ENCODE measurements around the gene DIP2A. TPM values are rescaled to one million over a fixed set of nuclear protein-coding genes. Genes with fewer than 3 reads are reported as not detected.
"Not testable (repeated sequence)": the region's sequence is repeated elsewhere in the genome, so short reads cannot be mapped to it uniquely, and the experiment has no call there.

The DIP2A gene
- total RNA-seq, 1 donor from 2014 or later, result 23.9 TPM

DNA sequence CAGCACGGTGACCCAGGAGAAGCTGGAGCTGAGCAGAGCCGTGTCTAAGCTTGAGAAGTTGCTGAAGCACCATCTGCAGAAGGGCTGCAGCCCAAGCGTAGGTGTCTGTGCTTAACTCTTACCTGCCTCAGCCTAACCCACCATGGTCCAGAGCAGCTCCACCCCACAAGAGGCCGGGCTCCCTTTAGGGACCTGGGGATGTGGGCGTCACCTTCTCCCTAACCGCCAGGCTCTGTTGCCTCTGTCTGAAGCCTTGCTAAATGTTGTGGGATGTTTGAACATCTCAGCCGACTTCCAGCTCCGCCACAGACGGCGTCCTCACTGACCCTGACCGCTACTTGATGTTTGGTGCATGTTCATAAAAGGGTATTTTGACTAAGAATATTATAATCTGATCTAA lies 20.4 kb upstream of the DIP2A start:
- ATAC-seq (no peak), DNase-seq (ENCODE audit: missing footprints) (no peak)
- intact Hi-C loops (cut with DNase I), result no loop called here

GRCh38 chr21:46439906-46440305 lies 18.8 kb upstream of the DIP2A start:
- intact Hi-C loops (cut with DNase I), result no loop called here
- ATAC-seq (no peak), DNase-seq (ENCODE audit: missing footprints) (no peak)

DNA sequence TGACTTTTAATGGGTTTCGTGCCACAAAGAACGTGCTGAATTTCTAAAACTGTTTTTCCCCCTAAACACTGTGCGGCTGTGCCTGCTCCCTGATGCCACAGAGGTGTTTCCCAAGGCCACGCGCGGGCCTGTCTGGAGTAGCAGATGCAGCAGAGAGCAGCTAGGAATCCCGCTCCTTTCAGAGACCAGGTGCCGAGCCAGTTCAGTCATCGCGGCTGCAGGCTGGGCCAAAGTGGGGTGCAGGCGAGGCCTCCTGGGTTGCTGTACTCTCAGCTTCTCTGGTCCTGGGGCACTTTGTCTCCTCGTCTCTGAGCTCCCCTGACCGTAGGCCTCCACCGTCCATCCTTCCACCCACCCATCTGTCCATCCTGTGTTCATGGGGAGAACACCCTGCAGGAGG lies 17.4 kb upstream of the DIP2A start:
- DNase-seq (ENCODE audit: missing footprints) (no peak), ATAC-seq (no peak)
- intact Hi-C loops (cut with DNase I), result no loop called here

GRCh38 chr21:46441961-46442498 lies 16.7 kb upstream of the DIP2A start:
- DNase-seq (ENCODE audit: missing footprints), result no peak
- intact Hi-C loops (cut with DNase I), result no loop called here
- ATAC-seq, result no peak

- intact Hi-C loops (cut with DNase I), result no loop called here
- DNase-seq (ENCODE audit: missing footprints), result no peak
- ATAC-seq, result no peak
Measured at GRCh38 chr21:46442938-46443337, 15.8 kb upstream of the DIP2A start.

DNA sequence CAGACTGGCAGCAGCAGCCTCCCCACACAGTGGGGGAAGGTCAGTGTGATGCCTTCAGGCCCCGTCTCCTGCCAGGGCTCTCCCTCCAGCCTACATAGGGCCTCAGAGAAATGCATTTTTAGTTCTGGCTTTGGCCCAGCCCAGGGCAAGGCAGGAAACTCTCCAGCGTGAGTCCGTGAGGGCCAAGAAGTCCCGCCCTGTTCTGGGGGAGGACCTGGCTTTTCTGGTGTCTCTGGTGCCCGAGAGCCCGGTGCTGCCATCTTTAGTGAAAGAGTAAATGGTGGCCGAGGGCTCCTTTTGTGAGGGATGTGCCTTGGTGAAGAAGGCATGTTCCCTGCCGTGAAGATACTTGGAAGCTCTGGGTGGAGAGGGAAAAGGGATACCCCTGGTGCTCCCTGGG lies 14.8 kb upstream of the DIP2A start:
- no peak for DNase-seq (ENCODE audit: missing footprints)
- ATAC-seq, result peak; percentile 77
- intact Hi-C loops (cut with DNase I), result no loop called here

GRCh38 chr21:46448108-46448507 lies 10.6 kb upstream of the DIP2A start:
- ATAC-seq (no peak), DNase-seq (ENCODE audit: missing footprints) (no peak)
- intact Hi-C loops (cut with DNase I), result no loop called here

DNA sequence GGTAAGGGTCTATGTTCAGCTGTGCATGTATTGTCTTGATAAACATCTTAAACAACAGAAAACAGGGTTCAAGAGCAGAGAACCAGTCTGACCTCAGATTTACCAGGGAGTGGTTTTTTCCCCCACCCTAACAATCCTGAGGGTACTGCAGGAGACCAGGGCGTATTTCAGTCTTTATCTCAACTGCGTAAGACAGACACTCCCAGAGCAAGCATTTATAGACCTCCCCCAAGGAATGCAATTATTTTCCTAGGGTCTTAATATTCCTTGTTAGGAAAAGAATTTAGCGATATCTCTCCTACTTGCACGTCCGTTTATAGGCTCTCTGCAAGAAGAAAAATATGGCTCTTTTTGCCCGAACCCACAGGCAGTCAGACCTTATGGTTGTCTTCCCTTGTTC lies 9.8 kb upstream of the DIP2A start:
- intact Hi-C loops (cut with DNase I); DNase-seq (ENCODE audit: missing footprints); ATAC-seq: not testable (repeated sequence)

DNA sequence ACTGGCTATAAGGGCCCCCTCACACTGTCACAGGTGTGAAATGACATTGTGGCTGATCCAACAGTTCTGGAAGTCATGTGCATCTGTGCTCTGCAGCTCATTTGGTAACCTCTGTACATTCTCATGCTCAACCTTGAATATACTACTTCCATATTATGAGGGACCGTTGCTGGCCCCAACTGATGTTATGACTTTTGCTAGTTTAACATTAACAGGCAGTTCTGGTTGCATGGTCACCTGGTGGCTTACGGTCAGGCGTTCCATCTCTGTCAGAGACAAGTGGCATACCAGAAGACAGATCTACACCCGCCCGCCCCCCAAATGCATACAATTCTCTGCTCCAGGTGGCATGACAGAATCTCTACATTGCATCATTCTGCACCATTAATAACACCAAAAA lies 6.0 kb upstream of the DIP2A start:
- DNase-seq (ENCODE audit: missing footprints) (no peak), ATAC-seq (no peak)
- intact Hi-C loops (cut with DNase I), result loop anchor here (10.0 kb wide), 1 partner anchor 128 kb away; the partner anchor contains the start of genes C21orf58 and PCNT

DNA sequence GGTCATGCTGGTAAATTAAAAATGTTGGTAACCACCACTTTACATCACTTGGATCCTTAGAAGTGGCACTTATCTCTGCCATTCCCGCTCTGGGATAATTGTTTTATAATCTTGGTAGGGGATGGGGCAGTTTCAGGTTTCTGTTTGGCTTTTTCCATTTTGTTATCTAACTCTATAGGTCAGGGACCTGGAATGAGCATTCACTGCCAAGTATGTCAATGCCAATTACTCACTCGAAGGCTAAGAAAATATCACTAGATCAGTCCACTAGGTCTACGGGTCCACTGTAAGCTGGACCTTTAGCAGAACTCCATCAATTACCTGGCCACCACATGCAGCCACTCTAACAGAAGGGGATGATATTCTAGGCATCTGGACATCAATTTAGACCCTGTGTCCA lies 4.5 kb upstream of the DIP2A start:
- ATAC-seq, result no peak
- intact Hi-C loops (cut with DNase I), result loop anchor here (10.0 kb wide), 1 partner anchor 129 kb away; the partner anchor contains the start of genes C21orf58 and PCNT
- no peak for DNase-seq (ENCODE audit: missing footprints)

DNA sequence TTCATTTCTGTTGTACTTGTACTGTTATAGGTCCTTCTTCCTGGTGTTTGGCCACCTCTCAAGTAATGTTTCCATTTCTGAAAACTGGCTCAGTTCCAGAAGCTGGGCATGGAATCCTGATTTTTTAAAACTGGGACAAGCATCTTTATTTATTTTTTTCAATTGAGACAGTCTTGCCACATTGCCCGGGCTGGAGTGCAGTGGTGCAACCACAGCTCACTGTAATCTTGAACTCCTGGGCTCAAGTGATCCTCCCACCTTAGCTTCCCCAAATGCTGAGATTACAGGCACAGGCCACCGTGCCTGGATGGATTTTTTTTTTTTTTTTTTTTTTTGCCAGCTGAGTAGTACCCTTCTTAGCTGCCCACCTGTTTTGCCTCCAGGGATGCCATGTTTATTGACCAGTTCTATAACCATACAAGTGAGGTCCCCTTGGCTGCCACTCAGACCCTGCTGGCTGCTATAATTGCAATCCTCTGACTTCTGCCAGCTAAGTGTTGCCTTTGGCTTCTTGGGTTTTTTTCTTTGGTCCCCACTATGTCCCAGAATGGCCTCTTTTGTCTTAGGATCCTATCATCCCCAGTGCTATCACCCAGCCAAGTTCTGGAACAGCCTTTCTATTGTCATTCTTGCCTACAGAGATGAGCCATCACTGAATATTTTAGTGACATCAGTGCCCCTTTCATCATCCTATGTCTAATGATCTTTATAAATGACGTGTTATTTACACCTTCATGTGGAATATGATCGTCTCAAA lies 3.9 kb upstream of the DIP2A start:
- intact Hi-C loops (cut with DNase I), result loop anchor here (10.0 kb wide), 1 partner anchor 130 kb away; the partner anchor contains the start of genes C21orf58 and PCNT
- DNase-seq (ENCODE audit: missing footprints) (no peak), ATAC-seq (no peak)

DNA sequence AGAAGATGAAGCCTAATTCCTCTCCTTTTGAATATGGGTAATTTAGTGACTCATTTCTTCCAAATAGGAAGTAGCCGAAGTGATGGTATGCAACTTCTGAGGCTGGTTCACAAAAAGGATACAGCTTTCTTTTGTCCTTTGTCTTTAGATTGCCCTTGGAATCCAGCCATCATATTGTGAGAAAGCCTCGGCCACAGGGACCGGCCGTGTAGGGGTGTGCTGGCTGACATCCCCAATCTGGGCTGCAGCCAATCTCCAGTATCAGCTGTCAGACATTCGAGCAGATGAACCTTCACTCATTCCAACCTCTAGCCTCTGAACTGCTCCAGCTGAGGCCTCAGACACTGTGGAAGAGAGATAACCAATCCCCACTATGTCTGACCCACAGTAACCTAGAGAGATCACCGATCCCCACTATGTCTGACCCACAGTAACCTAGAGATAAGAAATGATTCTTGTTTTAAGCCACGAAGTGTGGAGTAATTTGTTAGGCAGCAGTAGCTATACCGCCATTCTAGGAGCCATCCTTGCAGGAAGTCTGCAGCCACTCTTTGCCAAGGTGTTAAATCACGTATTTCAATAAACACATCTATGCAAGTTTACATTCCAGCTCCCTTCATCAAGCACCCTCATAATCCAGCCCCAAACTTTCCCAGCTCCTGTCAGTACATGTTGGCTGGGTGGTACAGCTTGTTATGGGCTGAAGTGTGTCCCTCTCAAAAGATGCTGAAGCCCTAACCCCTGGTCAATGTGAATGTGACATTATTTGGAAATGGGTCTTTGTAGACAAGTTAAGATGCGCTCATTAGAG lies 2.9 kb upstream of the DIP2A start:
- ATAC-seq (no peak), DNase-seq (ENCODE audit: missing footprints) (no peak)
- intact Hi-C loops (cut with DNase I), result loop anchor here (10.0 kb wide), 1 partner anchor 131 kb away; the partner anchor contains the start of genes C21orf58 and PCNT

DNA sequence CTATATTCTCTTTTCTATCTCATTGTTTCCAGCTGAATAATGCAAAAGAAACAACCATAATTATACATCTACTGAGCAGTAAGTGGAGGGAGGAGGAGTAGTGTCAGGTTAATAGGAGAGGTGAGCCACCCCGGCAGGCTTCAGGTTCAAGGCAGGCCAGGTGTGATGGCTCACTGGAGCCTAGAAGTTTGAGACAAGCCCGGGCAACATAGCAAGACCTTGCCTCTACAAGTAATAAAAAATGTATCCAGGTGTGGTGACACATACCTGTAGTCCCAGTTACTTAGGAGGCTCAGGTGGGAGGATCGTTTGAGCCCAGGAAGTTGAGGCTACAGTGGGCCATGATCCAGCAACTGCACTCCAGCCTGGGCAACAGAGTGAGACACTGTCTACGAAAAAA lies 1.9 kb upstream of the DIP2A start:
- intact Hi-C loops (cut with DNase I), result loop anchor here (10.0 kb wide), 1 partner anchor 132 kb away; the partner anchor contains the start of genes C21orf58 and PCNT
- ATAC-seq (no peak), DNase-seq (ENCODE audit: missing footprints) (no peak)

DNA sequence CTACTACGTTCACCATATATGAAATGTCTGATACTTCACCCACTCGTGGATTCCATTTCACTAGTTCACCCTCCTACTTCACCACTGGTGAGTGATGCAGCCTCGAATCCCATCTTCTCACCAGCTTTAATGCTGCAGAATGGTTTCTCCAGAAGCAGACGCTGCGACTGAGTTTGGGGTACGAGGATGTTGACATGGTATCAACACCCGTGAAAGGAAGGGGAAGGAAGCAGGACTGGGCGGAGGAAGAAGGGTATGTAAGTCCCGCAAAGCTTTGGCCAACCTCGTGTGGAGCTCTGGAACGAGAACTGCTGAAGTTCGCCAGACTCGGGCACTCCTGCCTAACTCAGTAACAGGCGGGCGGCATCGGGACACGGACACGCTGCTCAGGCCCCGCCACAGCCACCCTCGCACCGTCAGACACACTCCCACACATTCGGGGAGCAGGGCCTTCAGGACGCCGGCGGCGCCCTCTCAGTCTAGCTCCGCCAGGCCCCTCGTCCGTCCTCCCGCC lies 833 bp upstream of the DIP2A start:
- intact Hi-C loops (cut with DNase I), result loop anchor here (10.0 kb wide), 1 partner anchor 133 kb away; the partner anchor contains the start of genes C21orf58 and PCNT
- DNase-seq (ENCODE audit: missing footprints) (peak; percentile 81), ATAC-seq (peak; percentile 15)

- intact Hi-C loops (cut with DNase I), result loop anchor here (10.0 kb wide), 1 partner anchor 134 kb away; the partner anchor contains the start of genes C21orf58 and PCNT
- DNase-seq (ENCODE audit: missing footprints) (no peak), ATAC-seq (no peak)
Measured at GRCh38 chr21:46459024-46459355, 299 bp downstream of the DIP2A start.

DNA sequence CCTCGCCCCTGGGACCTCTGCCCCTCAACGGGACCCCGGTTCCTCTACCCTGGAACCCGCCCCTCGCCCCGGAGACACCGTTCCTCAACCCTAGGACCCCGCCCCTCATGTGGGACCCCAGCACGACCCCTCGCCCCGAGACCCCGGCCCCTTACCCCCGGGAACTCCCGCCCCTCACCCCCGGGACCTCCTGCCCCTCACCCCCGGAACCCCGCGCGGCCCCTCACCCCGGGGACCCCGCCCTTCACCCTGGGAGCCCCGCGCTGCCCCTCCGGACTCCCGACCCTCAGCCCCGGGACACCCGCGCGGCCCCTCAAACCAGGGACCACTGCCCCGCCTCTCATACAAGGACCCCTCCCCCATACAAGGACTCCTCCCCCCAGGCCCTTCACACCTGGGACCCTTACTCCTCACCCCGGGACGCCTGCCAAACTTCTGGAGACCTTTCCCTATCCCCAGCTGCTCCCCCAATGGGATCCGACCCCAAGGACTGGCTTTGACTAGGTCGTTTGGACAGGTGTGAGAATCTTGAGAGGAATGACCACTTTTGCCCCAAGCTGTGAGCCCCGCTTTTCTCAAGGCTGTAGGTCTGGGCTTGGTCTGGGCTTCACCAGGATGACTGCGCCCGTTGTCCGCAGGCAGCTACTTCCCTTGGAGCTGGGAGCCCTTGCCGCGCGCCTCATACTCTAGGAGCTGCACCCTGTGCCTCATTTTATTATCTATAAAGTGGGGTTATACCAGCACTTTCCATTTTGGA lies 843 bp downstream of the DIP2A start:
- ATAC-seq (no peak), DNase-seq (ENCODE audit: missing footprints) (peak; percentile 68)

GRCh38 chr21:46461909-46462308 lies 3.2 kb downstream of the DIP2A start:
- ATAC-seq (no peak), DNase-seq (ENCODE audit: missing footprints) (no peak)
- intact Hi-C loops (cut with DNase I), result no loop called here

More for the DNA sequence above, 843 bp downstream of the DIP2A start:
- intact Hi-C loops (cut with DNase I), result loop anchor here (10.0 kb wide), 1 partner anchor 135 kb away; the partner anchor contains the start of genes C21orf58 and PCNT

GRCh38 chr21:46465153-46465552 lies 6.5 kb downstream of the DIP2A start:
- intact Hi-C loops (cut with DNase I); ATAC-seq: not testable (repeated sequence)
- DNase-seq (ENCODE audit: missing footprints), result peak; percentile 63

All from Right ventricle myocardium inferior (tissue), 1 donor.